ENCODE results near the gene JAKMIP1.

- no peak for TF ChIP-seq YY1 (IDR thresholded peaks at IDR 0.05; ENCODE audit: insufficient read depth, insufficient read length)
- no peak for TF ChIP-seq ZNF274 (IDR thresholded peaks at IDR 0.05; ENCODE audit: low read depth, low read length)
- no peak for TF ChIP-seq SUZ12 (IDR thresholded peaks at IDR 0.05; ENCODE audit: extremely low read depth, insufficient read depth, insufficient read length)
Observed at GRCh38 chr4:6116696-6117285, 83.6 kb downstream of the JAKMIP1 start.

Measured in NT2/D1 (cell line).